ENCODE data around the gene SBF2.
A peak's percentile ranks its signal among the peaks of the same experiment; 100 is the strongest.

Gene SBF2

GRCh38 chr11:9758637-9759518, 535.1 kb downstream of the SBF2 start:
- peak; percentile 11; the same call in 1 of the 2 replicates for TF ChIP-seq GATA2 (IDR thresholded peaks at IDR 0.05; ENCODE audit: low read depth, low read length)
- TF ChIP-seq GATA3 (IDR thresholded peaks at IDR 0.05; ENCODE audit: low read depth, low read length): no peak

- TF ChIP-seq GATA3 (IDR thresholded peaks at IDR 0.05; ENCODE audit: low read depth, low read length) (no peak), GATA2 (IDR thresholded peaks at IDR 0.05; ENCODE audit: low read depth, low read length) (no peak)
These were observed 536.0 kb downstream of the SBF2 start for GRCh38 chr11:9757809-9758636.

- no peak for TF ChIP-seq GATA3 (IDR thresholded peaks at IDR 0.05; ENCODE audit: low read depth, low read length)
- no peak for TF ChIP-seq GATA2 (IDR thresholded peaks at IDR 0.05; ENCODE audit: low read depth, low read length)
These were observed 537.1 kb downstream of the SBF2 start for GRCh38 chr11:9756878-9757277.

- TF ChIP-seq GATA3 (IDR thresholded peaks at IDR 0.05; ENCODE audit: low read depth, low read length): no peak
- no peak for TF ChIP-seq GATA2 (IDR thresholded peaks at IDR 0.05; ENCODE audit: low read depth, low read length)
These were observed 537.6 kb downstream of the SBF2 start for GRCh38 chr11:9756461-9756860.

- no peak for TF ChIP-seq GATA2 (IDR thresholded peaks at IDR 0.05; ENCODE audit: low read depth, low read length)
- no peak for TF ChIP-seq GATA3 (IDR thresholded peaks at IDR 0.05; ENCODE audit: low read depth, low read length)
These were observed 538.3 kb downstream of the SBF2 start for GRCh38 chr11:9755561-9756185.

- no peak for TF ChIP-seq GATA3 (IDR thresholded peaks at IDR 0.05; ENCODE audit: low read depth, low read length)
- no peak for TF ChIP-seq GATA2 (IDR thresholded peaks at IDR 0.05; ENCODE audit: low read depth, low read length)
These were observed 540.0 kb downstream of the SBF2 start for GRCh38 chr11:9754010-9754471.

GRCh38 chr11:9753021-9753420, 541.0 kb downstream of the SBF2 start:
- TF ChIP-seq GATA2 (IDR thresholded peaks at IDR 0.05; ENCODE audit: low read depth, low read length) (no peak), GATA3 (IDR thresholded peaks at IDR 0.05; ENCODE audit: low read depth, low read length) (no peak)

GRCh38 chr11:9752091-9752490, 541.9 kb downstream of the SBF2 start:
- TF ChIP-seq GATA3 (IDR thresholded peaks at IDR 0.05; ENCODE audit: low read depth, low read length) (no peak), GATA2 (IDR thresholded peaks at IDR 0.05; ENCODE audit: low read depth, low read length) (no peak)

- TF ChIP-seq GATA2 (IDR thresholded peaks at IDR 0.05; ENCODE audit: low read depth, low read length) (no peak), GATA3 (IDR thresholded peaks at IDR 0.05; ENCODE audit: low read depth, low read length) (no peak)
These were observed 543.5 kb downstream of the SBF2 start for GRCh38 chr11:9750551-9750950.

GRCh38 chr11:9748361-9748970, 545.6 kb downstream of the SBF2 start:
- TF ChIP-seq GATA2 (IDR thresholded peaks at IDR 0.05; ENCODE audit: low read depth, low read length): no peak
- no peak for TF ChIP-seq GATA3 (IDR thresholded peaks at IDR 0.05; ENCODE audit: low read depth, low read length)

GRCh38 chr11:9747828-9748227, 546.2 kb downstream of the SBF2 start:
- TF ChIP-seq GATA2 (IDR thresholded peaks at IDR 0.05; ENCODE audit: low read depth, low read length) (no peak), GATA3 (IDR thresholded peaks at IDR 0.05; ENCODE audit: low read depth, low read length) (no peak)

- TF ChIP-seq GATA2 (IDR thresholded peaks at IDR 0.05; ENCODE audit: low read depth, low read length): no peak
These were observed 546.8 kb downstream of the SBF2 start for GRCh38 chr11:9747229-9747628.

GRCh38 chr11:9745411-9746211, 548.4 kb downstream of the SBF2 start:
- TF ChIP-seq GATA2 (IDR thresholded peaks at IDR 0.05; ENCODE audit: low read depth, low read length) (no peak), GATA3 (IDR thresholded peaks at IDR 0.05; ENCODE audit: low read depth, low read length) (no peak)

All from SH-SY5Y (cell line).